HG03159 (cell line): Measurements from ENCODE around the gene HIBCH.
"Not testable (repeated sequence)": the region's sequence is repeated elsewhere in the genome, so short reads cannot be mapped to it uniquely, and the experiment has no call there.

Source experiments
- ATAC-seq: cut with Tn5 transposase; IDR thresholded peaks from one replicate; pipeline ENCODE4 v1.9.1; 2021; ENCODE audit warnings: mild to moderate bottlenecking, moderate library complexity; ENCODE audit not compliant: unreplicated experiment

HIBCH gene

DNA sequence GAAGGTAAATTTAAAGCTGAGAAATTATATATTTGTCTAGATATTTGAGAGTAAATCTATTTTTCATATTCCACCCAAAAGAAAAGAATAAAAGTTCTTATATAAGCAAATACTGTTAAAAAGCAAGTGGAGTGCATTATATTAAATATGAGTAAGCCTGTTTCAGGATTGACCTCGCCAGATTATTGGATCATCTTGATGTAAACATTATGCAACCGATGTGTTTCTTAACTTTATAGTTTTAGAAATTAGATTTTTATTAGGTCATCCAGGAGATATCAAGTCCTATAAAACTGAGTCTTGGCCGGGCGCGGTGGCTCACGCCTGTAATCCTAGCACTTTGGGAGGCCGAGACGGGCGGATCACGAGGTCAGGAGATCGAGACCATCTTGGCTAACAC, 156.8 kb downstream of the HIBCH start:
- no peak for ATAC-seq

DNA sequence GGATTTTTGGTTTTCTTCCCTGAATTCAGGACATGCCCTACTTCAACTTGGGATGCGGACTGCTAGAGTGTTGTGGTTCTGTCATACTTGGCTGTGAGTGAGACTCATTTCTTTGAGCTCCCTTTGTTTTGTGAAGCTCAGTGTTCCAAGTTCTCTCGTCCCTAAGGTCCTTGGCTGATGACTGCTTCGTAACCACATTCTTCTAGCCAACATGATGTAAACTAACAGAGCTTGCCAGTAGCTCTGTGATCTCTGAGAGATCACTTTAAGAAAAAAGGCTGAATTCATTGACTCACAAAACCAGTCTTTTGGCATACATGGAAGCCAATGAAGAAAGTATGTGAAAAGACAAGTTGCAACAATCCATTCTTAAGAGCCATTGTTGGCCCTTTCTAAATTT, 160.2 kb downstream of the HIBCH start:
- ATAC-seq = no peak

DNA sequence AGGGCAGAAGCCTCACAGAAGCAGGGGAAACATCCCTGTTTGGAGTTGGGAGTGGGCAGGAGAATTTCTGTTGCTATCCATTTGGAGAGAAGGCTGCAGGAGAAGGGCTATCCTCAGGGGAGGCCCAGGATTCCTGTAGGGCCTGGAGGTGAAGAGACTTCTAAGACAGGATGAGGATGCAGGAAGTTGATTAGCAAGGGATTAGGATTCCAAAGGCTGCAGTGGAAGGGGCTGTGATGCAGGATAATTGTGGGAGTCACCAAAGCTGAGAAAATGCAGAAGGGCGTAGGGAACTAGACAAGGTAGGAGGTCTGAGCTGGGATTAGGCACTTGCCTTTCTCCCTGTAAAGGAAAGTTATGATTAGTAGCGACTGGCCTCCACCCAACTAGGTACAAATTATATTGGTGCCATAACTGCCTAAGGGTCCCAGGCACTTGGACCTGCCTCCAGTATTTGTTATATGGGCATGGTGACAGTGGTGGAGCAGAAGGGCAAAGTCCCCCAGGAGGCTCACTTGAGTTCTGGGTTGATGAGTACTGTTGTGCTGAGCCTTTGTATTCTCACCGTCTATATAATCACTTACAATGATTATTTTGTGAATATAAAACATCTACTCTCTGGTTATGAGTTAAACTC, 160.7 kb downstream of the HIBCH start:
- ATAC-seq = no peak

DNA sequence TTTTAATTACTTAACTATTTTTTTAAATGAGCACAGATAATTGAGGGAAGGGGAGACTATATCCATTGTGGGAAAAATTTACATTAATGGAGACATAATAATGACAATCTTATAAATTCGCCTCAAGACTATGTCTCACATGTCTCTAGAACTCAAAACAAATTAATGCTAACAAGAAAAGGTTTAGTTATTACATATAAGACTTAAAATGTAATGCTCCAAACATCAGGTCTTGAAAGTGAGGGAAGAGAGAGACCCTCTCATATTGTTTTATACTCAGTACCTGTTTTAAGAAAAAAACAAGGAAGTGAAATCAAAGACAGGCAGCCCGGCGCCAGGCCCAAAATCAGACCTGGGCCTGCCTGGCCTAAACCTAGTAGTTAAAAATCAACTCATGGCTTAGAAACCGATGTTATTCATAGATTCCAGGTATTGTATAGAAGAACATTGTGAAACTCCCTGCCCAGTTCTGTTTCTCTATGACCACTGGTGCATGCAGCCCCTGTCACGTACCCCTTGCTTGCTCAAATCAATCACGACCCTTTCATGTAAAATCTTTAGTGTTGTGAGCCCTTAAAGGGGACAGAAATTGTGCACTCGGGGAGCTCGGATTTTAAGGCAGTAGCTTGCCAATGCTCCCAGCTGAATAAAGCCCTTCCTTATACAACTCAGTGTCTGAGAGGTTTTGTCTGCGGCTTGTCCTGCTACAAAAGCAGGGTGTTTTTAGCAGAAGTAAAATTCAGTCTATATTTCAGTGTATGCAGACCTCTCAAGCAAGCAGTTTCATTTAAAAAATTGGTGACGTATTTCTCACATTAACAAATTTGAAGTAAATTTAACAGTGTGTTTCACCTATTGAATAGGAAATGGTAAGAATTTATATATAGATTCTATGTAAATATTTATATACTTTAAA, 161.8 kb downstream of the HIBCH start:
- ATAC-seq = not testable (repeated sequence)

DNA sequence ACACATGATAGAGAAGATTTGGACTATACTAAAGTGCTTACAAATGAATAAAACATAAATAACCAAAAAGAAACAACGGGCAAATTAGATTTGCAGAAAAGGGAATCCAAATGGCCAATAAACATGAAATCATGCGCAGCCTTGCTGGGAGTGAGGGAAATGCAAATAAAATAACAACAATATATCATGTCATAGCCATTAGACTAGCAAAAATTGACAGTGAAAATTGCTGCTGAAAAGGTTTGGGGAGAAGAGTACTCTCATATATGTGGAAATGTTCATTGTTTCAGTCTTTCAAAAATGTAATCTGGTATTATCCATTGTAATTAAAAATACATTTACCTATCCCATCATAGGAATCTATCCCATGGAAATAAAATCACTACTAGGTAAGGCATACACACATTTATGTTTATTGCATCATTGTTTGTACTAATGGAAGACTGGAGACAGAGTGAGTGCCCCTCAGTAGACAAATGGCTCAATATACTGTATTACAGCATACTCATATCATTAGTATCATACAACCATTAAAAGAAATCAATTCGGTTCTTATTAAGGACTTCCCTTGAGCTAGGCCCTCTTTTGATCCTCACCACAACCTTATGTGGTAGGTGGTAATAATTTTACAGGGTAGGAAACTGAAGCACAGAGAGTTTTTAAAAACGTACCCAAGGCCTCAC, 163.0 kb downstream of the HIBCH start:
- no peak for ATAC-seq
